Measurements from ENCODE around the gene COPZ2.

DNA sequence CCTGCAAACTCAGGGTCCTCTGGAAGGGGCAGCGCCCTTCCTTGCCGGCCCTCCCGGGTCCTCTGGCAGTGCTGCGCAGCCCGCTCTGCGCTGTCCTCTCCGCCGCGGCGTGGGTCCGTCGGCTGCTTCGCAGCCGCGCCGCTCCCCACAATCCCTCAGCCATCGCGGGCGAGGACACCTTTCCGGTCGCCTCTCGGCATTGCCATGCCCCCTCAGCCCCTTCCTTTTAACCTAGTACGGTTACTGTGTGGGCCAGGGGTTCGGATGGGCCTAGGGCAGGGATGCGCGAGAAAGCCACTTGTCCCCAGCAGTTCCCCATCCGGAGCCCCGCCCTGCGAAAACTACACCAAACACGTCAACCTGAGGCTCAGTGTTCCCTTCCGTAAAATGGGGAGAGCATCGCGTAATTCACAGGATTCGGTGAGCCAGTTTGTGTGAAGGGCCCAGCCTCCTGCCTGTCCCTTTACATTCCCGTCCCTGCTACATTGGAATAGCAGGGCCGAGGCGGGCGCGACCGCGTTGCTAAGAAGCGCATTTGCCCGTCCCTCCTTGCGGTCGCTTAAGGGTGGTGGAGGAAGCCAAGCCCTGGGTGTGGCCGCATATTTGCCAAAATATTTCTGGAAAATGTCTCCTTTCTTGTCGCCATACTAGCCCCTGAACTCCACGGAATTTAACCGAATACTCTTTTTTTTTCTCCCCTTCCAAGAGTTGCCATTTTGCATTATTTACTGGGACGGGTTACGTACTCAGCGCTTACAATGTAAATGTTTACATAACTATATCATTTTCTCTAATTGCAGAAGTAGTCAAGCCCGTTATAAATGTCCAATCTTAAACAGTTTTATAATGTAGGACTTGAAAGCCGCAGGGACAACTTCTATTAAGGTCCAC is 13.2 kb downstream of the COPZ2 start:
- TF ChIP-seq POLR2A (IDR thresholded peaks at IDR 0.05; ENCODE audit: low read depth, low read length): no peak
- no peak for TF ChIP-seq POLR2AphosphoS5 (IDR thresholded peaks at IDR 0.05; ENCODE audit: low read depth, low read length)
- no peak for TF ChIP-seq TAF1 (IDR thresholded peaks at IDR 0.05; ENCODE audit: borderline replicate concordance, low read depth, low read length)
